Parathyroid adenoma (tissue), 2 donors: ENCODE measurements around the gene TRIM29.

Source experiments
- H2AFZ ChIP-seq: fragments of 300-600 bp; sonication (generic); one replicate; pipeline ENCODE4 v1.7.0; 2017; ENCODE audit warnings: antibody characterized with exemption, mild to moderate bottlenecking
- H3K27ac ChIP-seq: fragments of 300-600 bp; sonication (generic); one replicate; pipeline ENCODE4 v1.7.0; 2017
- H3K27me3 ChIP-seq: fragments of 300-600 bp; sonication (generic); one replicate; pipeline ENCODE4 v1.7.0; 2017; ENCODE audit warnings: low read length; ENCODE audit not compliant: control insufficient read depth, insufficient read depth
- H3K36me3 ChIP-seq: fragments of 300-600 bp; sonication (generic); one replicate; pipeline ENCODE4 v1.7.0; 2017; ENCODE audit warnings: low read length; ENCODE audit not compliant: control insufficient read depth, insufficient read depth
- H3K4me1 ChIP-seq: fragments of 300-600 bp; sonication (generic); one replicate; pipeline ENCODE4 v1.7.0; 2017; ENCODE audit warnings: control low read depth
- H3K4me2 ChIP-seq: fragments of 300-600 bp; sonication (generic); one replicate; pipeline ENCODE4 v1.7.0; 2017; ENCODE audit warnings: low read length
- H3K4me3 ChIP-seq: fragments of 300-600 bp; sonication (generic); one replicate; pipeline ENCODE4 v1.7.0; 2017; ENCODE audit warnings: low read depth, low read length
- H3K79me2 ChIP-seq: fragments of 300-600 bp; sonication (generic); one replicate; pipeline ENCODE4 v1.7.0; 2017; ENCODE audit warnings: control low read depth
- H3K9ac ChIP-seq: fragments of 300-600 bp; sonication (generic); one replicate; pipeline ENCODE4 v1.7.0; 2017; ENCODE audit warnings: mild to moderate bottlenecking
- H3K9me3 ChIP-seq: fragments of 300-600 bp; sonication (generic); one replicate; pipeline ENCODE4 v1.7.0; 2017; ENCODE audit warnings: low read length; ENCODE audit not compliant: control insufficient read depth
- CTCF ChIP-seq: fragments of 300-600 bp; sonication (generic); IDR thresholded peaks from one replicate; pipeline ENCODE4 v1.7.0; 2017; ENCODE audit warnings: antibody characterized with exemption, mild to moderate bottlenecking
- donor health status: primary hyperparathyroidism.

Gene TRIM29

GRCh38 chr11:120112174-120112796 lies 25.6 kb downstream of the TRIM29 start:
- H3K4me2 ChIP-seq: no peak overlapping the region
- no peaks in the 10 kb centered on the region for H3K79me2 ChIP-seq
- no peaks in the 10 kb centered on the region for H3K9me3 ChIP-seq
- TF ChIP-seq CTCF: no peak
- H3K4me1 ChIP-seq: no peaks in the 10 kb centered on the region
- H3K9ac ChIP-seq: no peak overlapping the region
- no peak overlapping the region for H3K27ac ChIP-seq
- no peak overlapping the region for H2AFZ ChIP-seq
- no peaks in the 10 kb centered on the region for H3K27me3 ChIP-seq
- H3K4me3 ChIP-seq: no peak overlapping the region
- H3K36me3 ChIP-seq: no peaks in the 10 kb centered on the region

GRCh38 chr11:120109531-120109930 lies 28.4 kb downstream of the TRIM29 start:
- Histone ChIP-seq H3K9ac (no peak overlapping the region), H3K36me3 (no peaks in the 10 kb centered on the region), H3K27ac (no peak overlapping the region), H3K4me3 (no peak overlapping the region), H3K4me1 (no peaks in the 10 kb centered on the region), H3K9me3 (no peaks in the 10 kb centered on the region), H3K27me3 (no peaks in the 10 kb centered on the region), H2AFZ (no peak overlapping the region), H3K4me2 (no peak overlapping the region), H3K79me2 (no peaks in the 10 kb centered on the region)
- no peak for TF ChIP-seq CTCF

GRCh38 chr11:120108785-120109168 lies 29.1 kb downstream of the TRIM29 start:
- no peak for TF ChIP-seq CTCF
- Histone ChIP-seq H3K4me1 (no peaks in the 10 kb centered on the region), H3K9me3 (no peaks in the 10 kb centered on the region), H3K4me2 (no peak overlapping the region), H3K27ac (no peak overlapping the region), H3K79me2 (no peaks in the 10 kb centered on the region), H2AFZ (no peak overlapping the region), H3K4me3 (no peak overlapping the region), H3K9ac (no peak overlapping the region), H3K27me3 (no peaks in the 10 kb centered on the region), H3K36me3 (no peaks in the 10 kb centered on the region)

- Histone ChIP-seq H3K27me3 (no peaks in the 10 kb centered on the region), H3K9ac (no peak overlapping the region), H2AFZ (no peak overlapping the region), H3K4me3 (no peak overlapping the region), H3K36me3 (no peaks in the 10 kb centered on the region), H3K4me1 (no peaks in the 10 kb centered on the region), H3K27ac (no peak overlapping the region), H3K79me2 (no peaks in the 10 kb centered on the region), H3K4me2 (no peak overlapping the region), H3K9me3 (no peaks in the 10 kb centered on the region)
- peak; percentile 95 for TF ChIP-seq CTCF
Measured at GRCh38 chr11:120108154-120108784, 29.6 kb downstream of the TRIM29 start.

- no peaks in the 10 kb centered on the region for H3K4me1 ChIP-seq
- no peak overlapping the region for H3K27ac ChIP-seq
- no peak overlapping the region for H3K4me3 ChIP-seq
- no peak overlapping the region for H2AFZ ChIP-seq
- H3K9ac ChIP-seq: no peak overlapping the region
- H3K27me3 ChIP-seq: no peaks in the 10 kb centered on the region
- no peaks in the 10 kb centered on the region for H3K9me3 ChIP-seq
- no peak for TF ChIP-seq CTCF
- H3K4me2 ChIP-seq: no peak overlapping the region
- no peaks in the 10 kb centered on the region for H3K79me2 ChIP-seq
- no peaks in the 10 kb centered on the region for H3K36me3 ChIP-seq
Measured at GRCh38 chr11:120107692-120108091, 30.2 kb downstream of the TRIM29 start.
